Measurements from ENCODE around the gene NARF.

DNA sequence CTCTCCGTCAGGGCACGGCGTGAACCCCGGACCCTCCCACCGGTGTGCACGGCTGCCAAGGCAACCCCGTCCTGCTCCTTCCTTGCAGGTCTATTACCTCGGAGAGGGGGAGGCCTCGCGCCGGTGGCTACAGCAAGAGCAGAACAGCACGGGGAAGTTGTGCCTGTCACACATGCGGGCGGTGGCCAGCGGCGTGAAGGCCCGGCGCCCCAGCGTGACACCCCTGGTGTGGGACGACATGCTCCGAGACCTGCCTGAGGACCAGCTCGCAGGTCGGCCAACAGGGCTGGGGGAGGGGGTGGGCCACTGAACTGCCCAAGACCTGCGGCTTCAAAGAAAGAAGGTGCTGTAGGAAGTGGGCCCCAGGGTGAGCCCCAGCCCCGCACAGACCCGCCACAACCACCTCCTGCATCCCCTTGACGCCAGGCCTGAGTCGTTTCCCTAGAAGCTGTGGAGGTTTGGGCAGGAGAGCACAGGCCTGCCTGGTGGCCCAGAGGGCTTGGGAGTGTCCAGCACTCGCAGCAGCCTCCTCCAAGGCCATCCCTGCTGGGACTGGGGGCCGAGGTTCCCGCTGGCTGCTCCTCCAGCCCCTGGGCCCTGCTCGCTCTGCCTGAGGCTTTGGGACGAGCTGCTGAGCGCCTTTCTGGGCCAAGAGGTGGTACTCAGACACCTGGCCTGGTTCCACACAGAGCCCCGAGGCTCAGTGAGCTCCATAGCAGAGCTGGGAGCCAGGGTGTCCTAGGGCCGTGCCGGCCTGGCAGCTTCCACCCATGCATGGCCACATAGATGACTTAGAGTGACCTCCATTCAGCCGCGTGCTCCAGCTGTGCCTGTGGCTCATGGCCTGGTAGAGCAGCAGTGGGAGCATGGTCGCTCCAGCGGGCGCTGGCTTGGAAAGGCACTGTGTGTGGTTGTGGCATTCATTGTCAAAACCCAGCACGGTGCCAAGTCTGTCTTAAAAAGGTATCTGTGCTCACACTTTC is 22.6 kb upstream of the NARF start:
- TF ChIP-seq CTCF (IDR thresholded peaks at IDR 0.05) (no peak), POLR2A (IDR thresholded peaks at IDR 0.05) (no peak), EP300 (IDR thresholded peaks at IDR 0.05) (no peak)
